GM12878 (cell line): Measurements from ENCODE around the gene ATP5F1D. TPM values are rescaled to one million over a fixed set of nuclear protein-coding genes. Genes with fewer than 3 reads are reported as not detected.

Source experiments
- CEBPB ChIP-seq, 2 experiments: fragments of 150-350 bp in 1 of 2; IDR thresholded peaks; 2 replicates each; pipeline ENCODE4 v1.6.1; 2012 to 2014; ENCODE audit warnings: low read depth in 2 of 2, low read length in 2 of 2, borderline replicate concordance in 1 of 2, inconsistent platforms in 1 of 2
- CHD1 ChIP-seq: IDR thresholded peaks from 2 replicates; pipeline ENCODE4 v1.6.1; 2012; ENCODE audit warnings: low read depth, low read length, improper control_type of control experiment
- GATAD2B ChIP-seq: fragments of 450-650 bp; conservative IDR thresholded peaks from 2 replicates; pipeline ENCODE4 v1.6.1; 2017; ENCODE audit warnings: low read depth, mild to moderate bottlenecking, moderate library complexity
- HCFC1 ChIP-seq: fragments of 150-350 bp; IDR thresholded peaks from 2 replicates; pipeline ENCODE4 v1.6.1; 2014; ENCODE audit warnings: low read length
- JUNB ChIP-seq: IDR thresholded peaks from 2 replicates; pipeline ENCODE4 v1.6.1; 2016; ENCODE audit warnings: antibody characterized with exemption, mild to moderate bottlenecking
- KLF5 ChIP-seq: fragments of 450-650 bp; IDR thresholded peaks from 2 replicates; pipeline ENCODE4 v1.6.1; 2014; ENCODE audit warnings: mild to moderate bottlenecking; ENCODE audit not compliant: partially characterized antibody
- LARP7 ChIP-seq: fragments of 450-650 bp; IDR thresholded peaks from 2 replicates; pipeline ENCODE4 v1.6.1; 2017; ENCODE audit warnings: mild to moderate bottlenecking
- MEF2B ChIP-seq: fragments of 450-650 bp; IDR thresholded peaks from 2 replicates; pipeline ENCODE4 v1.6.1; 2018; ENCODE audit warnings: mild to moderate bottlenecking, moderate library complexity; ENCODE audit not compliant: partially characterized antibody, poor library complexity, severe bottlenecking
- MTA3 ChIP-seq: IDR thresholded peaks from 2 replicates; pipeline ENCODE4 v1.6.1; 2012; ENCODE audit warnings: low read length, inconsistent platforms, borderline replicate concordance
- PAX5 ChIP-seq: IDR thresholded peaks from 2 replicates; pipeline ENCODE4 v1.6.1; 2011; ENCODE audit warnings: low read depth, low read length, borderline replicate concordance
- POLR2AphosphoS5 ChIP-seq: IDR thresholded peaks from 2 replicates; pipeline ENCODE4 v1.6.1; 2011; ENCODE audit warnings: mild to moderate bottlenecking, low read length, inconsistent platforms
- SIX5 ChIP-seq: IDR thresholded peaks from 2 replicates; pipeline ENCODE4 v1.6.1; 2011; ENCODE audit warnings: mild to moderate bottlenecking, low read depth, low read length, moderate library complexity; ENCODE audit not compliant: severe bottlenecking
- SMARCA5 ChIP-seq: fragments of 450-650 bp; IDR thresholded peaks from 2 replicates; pipeline ENCODE4 v1.6.1; 2017; ENCODE audit warnings: mild to moderate bottlenecking
- SP1 ChIP-seq: IDR thresholded peaks from one replicate; pipeline ENCODE4 v1.6.1; 2011; ENCODE audit warnings: low read depth, low read length
- TAF1 ChIP-seq: IDR thresholded peaks from 2 replicates; pipeline ENCODE4 v1.6.1; 2011; ENCODE audit warnings: mild to moderate bottlenecking, low read depth, low read length, borderline replicate concordance
- ZNF207 ChIP-seq: fragments of 450-650 bp; IDR thresholded peaks from 2 replicates; pipeline ENCODE4 v1.6.1; 2014; ENCODE audit warnings: antibody characterized with exemption, mild to moderate bottlenecking, borderline replicate concordance
- ZNF217 ChIP-seq: fragments of 450-650 bp; IDR thresholded peaks from 2 replicates; pipeline ENCODE4 v1.6.1; 2017; ENCODE audit warnings: antibody characterized with exemption, mild to moderate bottlenecking
- polyA plus RNA-seq, 11 experiments: library from polyadenylated mRNA; depleted of rRNA in 4 of 11; unstranded in 6 of 11; stranded (reverse) in 5 of 11; fragments of >200 nt; fragmentation: Nextera tagmentation in 4 of 11; fragmentation: Illumina TruSeq in 1 of 11; extraction: Ambion mirVana in 4 of 11; extraction: Trizol in 1 of 11; gene quantifications; 1 replicate in 1 of 11; 2 replicates in 10 of 11; pipeline versions ENCODE4 v1.2.1 to v1.2.3, GENCODE V29; 2011 to 2016; ENCODE audit warnings: inconsistent platforms in 2 of 11, missing spikeins in 2 of 11, low read depth in 1 of 11
- total RNA-seq, 4 experiments: library from RNA; depleted of rRNA in 3 of 4; stranded (reverse); fragments of >200 nt in 3 of 4; fragmentation: Illumina TruSeq in 1 of 4; extraction: Trizol in 1 of 4; gene quantifications; 2 replicates each; pipeline versions ENCODE4 v1.2.1 to v1.2.3, GENCODE V29; 2013 to 2021
- TF ChIP-seq, protein P1 (sequence below): IDR thresholded peaks from 2 replicates; pipeline ENCODE4 v1.6.1; 2012; ENCODE audit warnings: low read depth, low read length, improper control_type of control experiment
- TF ChIP-seq, protein P2 (sequence below): IDR thresholded peaks from 2 replicates; pipeline ENCODE4 v1.6.1; 2012; ENCODE audit warnings: mild to moderate bottlenecking, low read depth, low read length
- TF ChIP-seq, protein P3 (sequence below): fragments of 450-650 bp; IDR thresholded peaks from 2 replicates; pipeline ENCODE4 v1.6.1; 2017; ENCODE audit warnings: mild to moderate bottlenecking, moderate library complexity
- TF ChIP-seq, protein P4 (sequence below): IDR thresholded peaks from 2 replicates; pipeline ENCODE4 v1.6.1; 2011; ENCODE audit warnings: low read depth, mild to moderate bottlenecking, low read length, moderate library complexity, borderline replicate concordance; ENCODE audit errors: extremely low read depth

ATP5F1D gene
- total and polyA plus RNA-seq, 10 of the 15 experiments (the other 5 are each of a cell fraction or from before 2014, with no cell fraction given) = 7.2 to 357 (median 49.5) TPM

DNA sequence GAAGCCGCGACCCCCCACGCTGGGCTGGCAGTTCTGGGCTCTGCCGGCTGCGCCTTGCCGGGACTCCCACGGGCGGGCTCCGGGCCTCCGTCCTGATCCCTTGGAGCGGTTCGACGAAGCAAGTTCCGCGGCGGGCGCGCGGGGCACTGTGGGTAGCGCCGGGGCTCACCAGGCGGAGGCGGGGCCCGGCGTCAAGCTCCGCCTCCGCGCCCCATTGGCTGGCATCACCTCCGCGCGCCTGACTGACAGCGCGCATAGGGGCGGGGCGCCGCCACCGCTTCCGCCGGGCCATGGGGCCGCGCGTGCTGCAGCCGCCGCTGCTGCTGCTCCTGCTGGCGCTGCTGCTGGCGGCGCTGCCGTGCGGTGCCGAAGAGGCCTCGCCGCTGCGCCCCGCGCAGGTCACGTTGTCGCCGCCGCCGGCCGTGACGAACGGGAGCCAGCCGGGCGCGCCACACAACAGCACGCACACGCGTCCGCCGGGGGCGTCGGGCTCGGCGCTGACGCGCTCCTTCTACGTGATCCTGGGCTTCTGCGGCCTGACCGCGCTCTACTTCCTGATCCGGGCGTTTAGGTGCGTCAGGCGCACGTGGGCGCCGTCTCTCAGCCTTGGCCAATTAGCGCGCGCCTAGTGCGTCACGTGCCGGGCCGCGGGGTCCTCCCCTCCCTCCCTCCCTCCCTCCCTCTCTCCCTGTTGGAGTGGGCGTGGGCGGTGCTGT, 33.9 kb downstream of the ATP5F1D start, which contains the start of gene FAM174C (continued):
- TF ChIP-seq, protein P1, sequence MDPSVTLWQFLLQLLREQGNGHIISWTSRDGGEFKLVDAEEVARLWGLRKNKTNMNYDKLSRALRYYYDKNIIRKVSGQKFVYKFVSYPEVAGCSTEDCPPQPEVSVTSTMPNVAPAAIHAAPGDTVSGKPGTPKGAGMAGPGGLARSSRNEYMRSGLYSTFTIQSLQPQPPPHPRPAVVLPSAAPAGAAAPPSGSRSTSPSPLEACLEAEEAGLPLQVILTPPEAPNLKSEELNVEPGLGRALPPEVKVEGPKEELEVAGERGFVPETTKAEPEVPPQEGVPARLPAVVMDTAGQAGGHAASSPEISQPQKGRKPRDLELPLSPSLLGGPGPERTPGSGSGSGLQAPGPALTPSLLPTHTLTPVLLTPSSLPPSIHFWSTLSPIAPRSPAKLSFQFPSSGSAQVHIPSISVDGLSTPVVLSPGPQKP = peak; percentile 48; the same call in 1 of the 2 replicates
- peak; percentile 29; the same call in 1 of the 2 replicates for TF ChIP-seq HCFC1
- no peak for TF ChIP-seq MEF2B
- peak; percentile 100 for TF ChIP-seq LARP7
- TF ChIP-seq, protein P2, sequence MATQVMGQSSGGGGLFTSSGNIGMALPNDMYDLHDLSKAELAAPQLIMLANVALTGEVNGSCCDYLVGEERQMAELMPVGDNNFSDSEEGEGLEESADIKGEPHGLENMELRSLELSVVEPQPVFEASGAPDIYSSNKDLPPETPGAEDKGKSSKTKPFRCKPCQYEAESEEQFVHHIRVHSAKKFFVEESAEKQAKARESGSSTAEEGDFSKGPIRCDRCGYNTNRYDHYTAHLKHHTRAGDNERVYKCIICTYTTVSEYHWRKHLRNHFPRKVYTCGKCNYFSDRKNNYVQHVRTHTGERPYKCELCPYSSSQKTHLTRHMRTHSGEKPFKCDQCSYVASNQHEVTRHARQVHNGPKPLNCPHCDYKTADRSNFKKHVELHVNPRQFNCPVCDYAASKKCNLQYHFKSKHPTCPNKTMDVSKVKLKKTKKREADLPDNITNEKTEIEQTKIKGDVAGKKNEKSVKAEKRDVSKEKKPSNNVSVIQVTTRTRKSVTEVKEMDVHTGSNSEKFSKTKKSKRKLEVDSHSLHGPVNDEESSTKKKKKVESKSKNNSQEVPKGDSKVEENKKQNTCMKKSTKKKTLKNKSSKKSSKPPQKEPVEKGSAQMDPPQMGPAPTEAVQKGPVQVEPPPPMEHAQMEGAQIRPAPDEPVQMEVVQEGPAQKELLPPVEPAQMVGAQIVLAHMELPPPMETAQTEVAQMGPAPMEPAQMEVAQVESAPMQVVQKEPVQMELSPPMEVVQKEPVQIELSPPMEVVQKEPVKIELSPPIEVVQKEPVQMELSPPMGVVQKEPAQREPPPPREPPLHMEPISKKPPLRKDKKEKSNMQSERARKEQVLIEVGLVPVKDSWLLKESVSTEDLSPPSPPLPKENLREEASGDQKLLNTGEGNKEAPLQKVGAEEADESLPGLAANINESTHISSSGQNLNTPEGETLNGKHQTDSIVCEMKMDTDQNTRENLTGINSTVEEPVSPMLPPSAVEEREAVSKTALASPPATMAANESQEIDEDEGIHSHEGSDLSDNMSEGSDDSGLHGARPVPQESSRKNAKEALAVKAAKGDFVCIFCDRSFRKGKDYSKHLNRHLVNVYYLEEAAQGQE = no peak
- TF ChIP-seq POLR2AphosphoS5 = peak; percentile 87
- TF ChIP-seq, protein P3, sequence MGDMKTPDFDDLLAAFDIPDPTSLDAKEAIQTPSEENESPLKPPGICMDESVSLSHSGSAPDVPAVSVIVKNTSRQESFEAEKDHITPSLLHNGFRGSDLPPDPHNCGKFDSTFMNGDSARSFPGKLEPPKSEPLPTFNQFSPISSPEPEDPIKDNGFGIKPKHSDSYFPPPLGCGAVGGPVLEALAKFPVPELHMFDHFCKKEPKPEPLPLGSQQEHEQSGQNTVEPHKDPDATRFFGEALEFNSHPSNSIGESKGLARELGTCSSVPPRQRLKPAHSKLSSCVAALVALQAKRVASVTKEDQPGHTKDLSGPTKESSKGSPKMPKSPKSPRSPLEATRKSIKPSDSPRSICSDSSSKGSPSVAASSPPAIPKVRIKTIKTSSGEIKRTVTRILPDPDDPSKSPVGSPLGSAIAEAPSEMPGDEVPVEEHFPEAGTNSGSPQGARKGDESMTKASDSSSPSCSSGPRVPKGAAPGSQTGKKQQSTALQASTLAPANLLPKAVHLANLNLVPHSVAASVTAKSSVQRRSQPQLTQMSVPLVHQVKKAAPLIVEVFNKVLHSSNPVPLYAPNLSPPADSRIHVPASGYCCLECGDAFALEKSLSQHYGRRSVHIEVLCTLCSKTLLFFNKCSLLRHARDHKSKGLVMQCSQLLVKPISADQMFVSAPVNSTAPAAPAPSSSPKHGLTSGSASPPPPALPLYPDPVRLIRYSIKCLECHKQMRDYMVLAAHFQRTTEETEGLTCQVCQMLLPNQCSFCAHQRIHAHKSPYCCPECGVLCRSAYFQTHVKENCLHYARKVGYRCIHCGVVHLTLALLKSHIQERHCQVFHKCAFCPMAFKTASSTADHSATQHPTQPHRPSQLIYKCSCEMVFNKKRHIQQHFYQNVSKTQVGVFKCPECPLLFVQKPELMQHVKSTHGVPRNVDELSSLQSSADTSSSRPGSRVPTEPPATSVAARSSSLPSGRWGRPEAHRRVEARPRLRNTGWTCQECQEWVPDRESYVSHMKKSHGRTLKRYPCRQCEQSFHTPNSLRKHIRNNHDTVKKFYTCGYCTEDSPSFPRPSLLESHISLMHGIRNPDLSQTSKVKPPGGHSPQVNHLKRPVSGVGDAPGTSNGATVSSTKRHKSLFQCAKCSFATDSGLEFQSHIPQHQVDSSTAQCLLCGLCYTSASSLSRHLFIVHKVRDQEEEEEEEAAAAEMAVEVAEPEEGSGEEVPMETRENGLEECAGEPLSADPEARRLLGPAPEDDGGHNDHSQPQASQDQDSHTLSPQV = peak; percentile 69; the same call in 1 of the 2 replicates
- TF ChIP-seq SP1 = peak; percentile 75
- TF ChIP-seq GATAD2B = peak; percentile 99
- no peak for TF ChIP-seq CEBPB (IDR thresholded peaks at IDR 0.05; ENCODE audit: borderline replicate concordance in 1 of 2, low read depth in 2 of 2, low read length in 2 of 2)
- TF ChIP-seq KLF5 = peak; percentile 93
- TF ChIP-seq ZNF217 = peak; percentile 87; the same call in 1 of the 2 replicates
- peak; percentile 51; the same call in 1 of the 2 replicates for TF ChIP-seq PAX5
- TF ChIP-seq SIX5 = peak; percentile 26
- peak; percentile 94; the same call in 1 of the 2 replicates for TF ChIP-seq ZNF207
- TF ChIP-seq TAF1 = peak; percentile 59; the same call in 1 of the 2 replicates
- no peak for TF ChIP-seq CHD1
- TF ChIP-seq SMARCA5 = peak; percentile 100
- TF ChIP-seq MTA3 = 0 out of 2 replicates have a peak, but pooled peaks have one; percentile 56
- TF ChIP-seq, protein P4, sequence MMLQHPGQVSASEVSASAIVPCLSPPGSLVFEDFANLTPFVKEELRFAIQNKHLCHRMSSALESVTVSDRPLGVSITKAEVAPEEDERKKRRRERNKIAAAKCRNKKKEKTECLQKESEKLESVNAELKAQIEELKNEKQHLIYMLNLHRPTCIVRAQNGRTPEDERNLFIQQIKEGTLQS = peak; percentile 98
- no peak for TF ChIP-seq JUNB
